SIG-M5 (cell line): ENCODE data around the gene ZNHIT2.
A peak's percentile ranks its signal among the peaks of the same experiment; 100 is the strongest.

Experiments used
- DNase-seq: peaks from one replicate; lab custom pipeline; 2025; lab: John Stamatoyannopoulos, UW

The ZNHIT2 gene

GRCh38 chr11:65134240-65134951 lies 16.9 kb upstream of the ZNHIT2 start, which contains the start of gene SYVN1:
TSS of gene SYVN1 (minus strand) at chr11:65134519. CDS start at chr11:65133601, 918 bp downstream.
- peak; percentile 21 for DNase-seq

- DNase-seq = no peak
These were observed 16.2 kb upstream of the ZNHIT2 start for GRCh38 chr11:65133724-65134123.

- DNase-seq = no peak
These were observed 15.6 kb upstream of the ZNHIT2 start for GRCh38 chr11:65132988-65133700.

GRCh38 chr11:65132238-65132987 lies 14.9 kb upstream of the ZNHIT2 start:
- no peak for DNase-seq

GRCh38 chr11:65131895-65132237 lies 14.4 kb upstream of the ZNHIT2 start:
- no peak for DNase-seq

- DNase-seq = no peak
These were observed 13.9 kb upstream of the ZNHIT2 start for GRCh38 chr11:65131417-65131776.

GRCh38 chr11:65130631-65131416 lies 13.3 kb upstream of the ZNHIT2 start:
- DNase-seq = no peak

GRCh38 chr11:65129649-65130441 lies 12.3 kb upstream of the ZNHIT2 start:
- DNase-seq = no peak

GRCh38 chr11:65128182-65129145 lies 11.0 kb upstream of the ZNHIT2 start:
- DNase-seq = no peak

- no peak for DNase-seq
These were observed 10.1 kb upstream of the ZNHIT2 start for GRCh38 chr11:65127473-65128181.

- DNase-seq = no peak
These were observed 9.2 kb upstream of the ZNHIT2 start for GRCh38 chr11:65126624-65127274.

GRCh38 chr11:65125197-65126056 lies 7.9 kb upstream of the ZNHIT2 start:
- no peak for DNase-seq

GRCh38 chr11:65124480-65125196 lies 7.1 kb upstream of the ZNHIT2 start:
- DNase-seq = no peak

GRCh38 chr11:65121865-65122696 lies 4.6 kb upstream of the ZNHIT2 start, which contains the start of the genes FAU and MRPL49:
TSS of gene FAU (minus strand) at chr11:65122134. CDS start at chr11:65121813, 321 bp downstream.
TSS of gene MRPL49 (plus strand) at chr11:65122321. CDS start at chr11:65122347, 26 bp downstream.
- DNase-seq = peak; percentile 90

- no peak for DNase-seq
These were observed 4.0 kb upstream of the ZNHIT2 start for GRCh38 chr11:65121447-65121864.

- DNase-seq = no peak
These were observed 3.3 kb upstream of the ZNHIT2 start for GRCh38 chr11:65120831-65121230.
